GM19239 (cell line): ENCODE results near the gene WDSUB1.
A peak's percentile ranks its signal among the peaks of the same experiment; 100 is the strongest.

ENCODE experiments used
- DNase-seq: peaks from one replicate; pipeline ENCODE4 v3.0.0; 2011; ENCODE audit warnings: low spot score; ENCODE audit not compliant: insufficient read length
- FAIRE-seq: peaks from 2 replicates; lab custom pipeline; 2011; peaks lifted over from hg19 to GRCh38; lab: Jason Lieb, UNC

Gene WDSUB1

DNA sequence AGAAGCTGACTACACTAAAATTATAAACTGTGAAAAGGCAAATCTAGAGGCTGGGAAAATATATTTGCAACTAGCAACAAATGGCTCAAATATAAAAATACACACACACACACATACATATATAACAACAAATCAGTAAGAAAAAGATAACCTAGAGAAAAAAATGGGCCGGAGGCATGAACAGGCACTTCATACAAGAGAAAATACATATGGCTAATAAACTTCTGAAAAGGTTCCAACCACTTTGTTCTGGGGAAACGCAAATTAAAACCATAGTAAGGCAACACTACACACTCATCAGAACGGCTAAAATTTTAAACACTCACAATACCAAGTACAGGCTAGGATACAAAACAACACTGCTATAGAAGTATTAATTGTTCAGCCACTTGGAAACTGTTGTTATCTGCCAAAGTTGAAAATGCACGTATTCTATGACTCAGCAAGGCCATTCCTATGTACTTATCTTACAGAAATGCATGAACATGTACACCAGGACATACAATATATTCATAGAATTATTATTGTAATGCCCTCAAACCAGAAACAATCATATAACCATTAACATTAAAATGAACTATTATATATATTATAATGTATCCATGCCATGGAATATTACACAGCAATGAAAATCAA, 15.6 kb downstream of the WDSUB1 start:
- DNase-seq = no peak
- FAIRE-seq = no peak

- DNase-seq = no peak
- no peak for FAIRE-seq
Measured at GRCh38 chr2:159267921-159268320, 18.6 kb downstream of the WDSUB1 start.

- DNase-seq (no peak), FAIRE-seq (no peak)
Measured at GRCh38 chr2:159266554-159266953, 19.9 kb downstream of the WDSUB1 start.

GRCh38 chr2:159265171-159265576, 21.3 kb downstream of the WDSUB1 start:
- FAIRE-seq = no peak

GRCh38 chr2:159262904-159263303, 23.6 kb downstream of the WDSUB1 start:
- FAIRE-seq = no peak

More at GRCh38 chr2:159265171-159265576, 21.3 kb downstream of the WDSUB1 start:
- DNase-seq = no peak

GRCh38 chr2:159262226-159262625, 24.3 kb downstream of the WDSUB1 start:
- FAIRE-seq = no peak

More at GRCh38 chr2:159262904-159263303, 23.6 kb downstream of the WDSUB1 start:
- DNase-seq = no peak

DNA sequence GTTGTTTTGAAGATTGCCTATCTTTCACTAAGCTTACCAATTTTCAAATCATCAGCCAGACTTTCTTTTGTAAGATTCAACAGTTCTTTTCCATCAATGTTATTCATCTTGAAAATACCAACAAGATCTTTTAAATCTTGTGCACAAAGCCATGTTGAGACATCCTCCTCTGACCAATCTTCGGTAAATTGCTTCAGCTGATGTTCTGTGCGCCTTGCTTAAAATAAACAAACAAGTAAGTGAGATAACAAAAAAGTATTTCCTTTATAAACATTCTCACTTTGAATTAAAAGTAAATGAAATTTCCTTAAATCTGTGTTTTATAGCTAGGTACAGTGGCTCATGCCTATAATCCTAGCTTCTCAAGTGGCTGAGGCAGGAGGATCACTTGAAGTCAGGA, 30.3 kb downstream of the WDSUB1 start:
- DNase-seq (no peak), FAIRE-seq (peak; percentile 8)

More at GRCh38 chr2:159262226-159262625, 24.3 kb downstream of the WDSUB1 start:
- DNase-seq = no peak

DNA sequence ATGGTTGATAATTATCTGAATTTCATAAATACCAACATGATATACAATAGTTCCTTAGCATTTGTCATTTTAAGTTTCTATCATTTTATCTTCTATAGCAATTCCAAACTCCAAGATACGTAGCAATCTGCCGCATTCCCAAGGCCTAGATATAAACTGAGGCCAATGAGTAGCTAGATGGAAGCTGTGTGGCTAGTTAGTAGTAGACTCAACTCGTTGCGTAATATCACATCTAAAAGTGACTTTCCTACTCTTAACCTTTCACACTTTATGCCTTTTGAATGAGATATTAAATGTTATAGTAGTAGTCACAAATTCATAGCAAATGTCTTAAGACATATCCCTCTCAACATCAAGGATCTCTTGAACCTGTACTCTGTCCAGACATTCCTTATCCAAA, 33.6 kb downstream of the WDSUB1 start:
- no peak for DNase-seq
- no peak for FAIRE-seq

GRCh38 chr2:159251296-159252173, 35.0 kb downstream of the WDSUB1 start:
- FAIRE-seq = no peak
- DNase-seq = no peak

DNA sequence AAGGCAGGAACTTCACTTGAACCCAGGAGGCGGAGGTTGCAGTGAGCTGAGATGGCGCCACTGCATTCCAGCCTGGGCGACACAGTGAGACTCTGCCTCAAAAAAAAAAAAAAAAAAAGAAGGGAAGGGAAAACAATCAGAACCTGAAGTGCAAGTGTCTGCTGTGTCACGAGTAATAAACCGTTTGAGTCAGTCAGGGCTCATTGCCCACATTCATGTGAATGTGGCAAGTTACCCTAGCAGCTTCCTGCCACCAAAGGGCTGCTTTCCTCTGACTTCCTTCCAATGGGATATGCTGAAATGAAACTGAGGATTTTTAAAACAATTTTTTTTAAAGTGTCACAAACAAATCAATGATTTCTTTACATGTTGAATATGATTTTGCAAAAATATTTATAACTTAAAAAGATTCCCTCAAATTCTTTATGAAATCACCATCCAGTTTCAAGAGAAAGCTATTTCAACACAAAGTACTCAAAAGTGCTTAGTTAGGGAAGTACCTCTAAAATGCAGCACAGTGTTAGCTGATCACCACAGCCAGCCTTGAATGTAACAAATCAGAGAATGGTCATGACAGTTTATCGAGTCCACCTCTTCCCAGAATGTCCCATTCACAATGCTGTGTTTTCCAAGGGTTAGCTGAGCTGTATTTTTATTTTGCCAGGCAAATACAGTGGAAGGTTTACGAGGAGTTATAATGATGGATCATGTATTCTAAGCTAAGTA, 36.4 kb downstream of the WDSUB1 start:
- peak; percentile 75 for FAIRE-seq

GRCh38 chr2:159246325-159246988, 40.0 kb downstream of the WDSUB1 start:
- FAIRE-seq (no peak), DNase-seq (no peak)

More for the DNA sequence above, 36.4 kb downstream of the WDSUB1 start:
- DNase-seq = no peak

DNA sequence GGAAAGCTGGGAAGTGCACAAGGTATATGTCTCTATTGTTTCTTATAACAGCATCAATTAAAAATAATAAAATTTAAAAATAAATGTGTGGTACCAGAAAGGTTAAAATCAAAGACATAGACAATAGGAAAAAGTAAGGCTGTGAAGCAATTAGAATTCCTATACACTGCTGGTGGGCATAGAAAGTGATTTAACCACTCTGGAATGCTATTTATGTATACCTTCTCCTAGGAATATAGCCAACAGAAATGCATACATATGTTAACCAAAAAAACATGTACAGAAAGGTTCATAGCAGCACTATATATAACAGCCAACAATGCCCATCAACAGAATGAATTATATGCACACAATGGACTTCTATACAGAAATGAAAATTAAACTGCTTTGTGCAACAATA, 43.0 kb downstream of the WDSUB1 start:
- DNase-seq = no peak
- FAIRE-seq = no peak

DNA sequence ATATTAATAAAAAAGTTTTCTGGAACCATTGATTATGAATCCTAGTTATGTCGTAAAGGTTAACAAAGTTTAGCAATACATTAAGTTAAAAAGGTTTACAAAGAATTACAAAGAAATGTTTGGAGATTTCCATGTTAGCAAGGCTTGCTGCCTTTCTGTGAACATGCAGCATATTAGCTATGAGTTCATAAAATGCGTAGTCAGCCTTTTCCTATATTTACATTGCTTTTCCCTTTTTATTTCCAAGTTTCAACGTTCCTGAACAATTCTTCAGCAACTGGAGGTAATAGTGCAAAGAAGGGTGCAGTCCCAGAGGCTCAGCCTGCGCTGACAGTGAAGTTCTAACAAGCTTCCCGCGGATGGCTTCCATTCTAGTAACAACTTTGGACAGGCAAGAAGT, 51.6 kb downstream of the WDSUB1 start:
- DNase-seq (no peak), FAIRE-seq (no peak)

- FAIRE-seq = no peak
Measured at GRCh38 chr2:159232456-159233170, 53.9 kb downstream of the WDSUB1 start.

DNA sequence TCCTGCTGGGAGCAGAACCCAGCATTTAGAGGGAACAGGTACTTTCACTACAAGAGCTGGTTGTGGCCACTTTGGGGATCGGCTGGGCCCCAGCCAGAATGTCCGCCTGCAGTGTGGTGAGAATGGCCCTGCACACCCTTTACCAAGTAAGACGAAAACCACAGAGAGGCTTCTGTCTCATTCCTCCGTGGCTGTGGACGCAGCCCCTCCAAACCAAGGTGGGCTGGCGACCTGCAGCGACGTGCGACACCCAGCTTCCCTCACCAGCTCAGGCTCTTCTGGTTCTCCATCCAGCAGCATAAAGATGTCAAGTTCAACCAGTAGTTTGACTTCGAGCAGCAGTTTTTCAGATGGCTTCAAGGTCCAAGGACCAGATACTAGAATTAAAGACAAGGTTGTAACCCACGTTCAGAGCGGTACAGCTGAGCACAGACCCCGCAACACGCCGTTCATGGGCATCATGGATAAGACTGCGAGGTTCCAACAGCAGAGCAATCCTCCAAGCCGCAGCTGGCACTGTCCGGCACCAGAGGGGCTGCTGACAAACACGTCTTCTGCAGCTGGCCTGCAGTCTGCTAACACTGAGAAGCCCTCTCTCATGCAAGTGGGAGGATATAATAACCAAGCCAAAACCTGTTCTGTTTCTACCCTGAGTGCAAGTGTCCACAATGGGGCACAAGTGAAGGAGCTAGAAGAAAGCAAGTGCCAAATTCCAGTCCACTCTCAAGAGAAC, 56.2 kb downstream of the WDSUB1 start:
- FAIRE-seq (no peak), DNase-seq (no peak)

More at GRCh38 chr2:159232456-159233170, 53.9 kb downstream of the WDSUB1 start:
- DNase-seq = no peak

- no peak for FAIRE-seq
- DNase-seq = no peak
Measured at GRCh38 chr2:159229476-159230144, 56.9 kb downstream of the WDSUB1 start.

- DNase-seq = no peak
Measured at GRCh38 chr2:159228081-159228581, 58.4 kb downstream of the WDSUB1 start.

DNA sequence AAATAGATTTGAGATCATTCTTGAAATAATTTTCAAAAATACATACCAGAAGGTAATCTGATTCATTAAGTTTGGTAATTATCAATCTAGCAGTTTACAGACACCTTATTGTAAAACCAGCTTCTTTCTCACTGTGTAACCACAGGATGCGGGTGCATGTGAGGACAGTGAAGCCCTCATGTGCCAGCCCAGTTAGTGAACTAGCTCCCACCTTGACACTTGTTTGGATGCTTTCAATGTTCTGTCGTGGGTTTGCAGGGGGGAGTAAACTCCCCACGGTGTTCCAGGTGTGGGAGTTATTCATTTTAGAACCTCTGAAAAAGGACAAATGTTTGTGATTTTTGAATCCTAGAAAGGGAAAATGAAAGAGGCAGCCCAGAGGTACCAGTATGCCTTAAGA, 59.0 kb downstream of the WDSUB1 start:
- FAIRE-seq = no peak

More at GRCh38 chr2:159228081-159228581, 58.4 kb downstream of the WDSUB1 start:
- FAIRE-seq = no peak

More for the DNA sequence above, 59.0 kb downstream of the WDSUB1 start:
- no peak for DNase-seq
